ENCODE results near the gene FRAS1. TPM values are rescaled to one million over a fixed set of nuclear protein-coding genes. Genes with fewer than 3 reads are reported as not detected.

FRAS1 gene
- total RNA-seq, 1 experiment from 2014 or later = 82.0 TPM

- no peak for TF ChIP-seq CREB1 (CRISPR knock-in tag; IDR thresholded peaks at IDR 0.05)
- TF ChIP-seq ESRRA (CRISPR knock-in tag; IDR thresholded peaks at IDR 0.05; ENCODE audit: borderline replicate concordance) = no peak
- no peak for TF ChIP-seq ZNF423 (CRISPR knock-in tag; IDR thresholded peaks at IDR 0.05)
- no peak for TF ChIP-seq GABPB1 (CRISPR knock-in tag; IDR thresholded peaks at IDR 0.05)
- TF ChIP-seq NFATC4 (CRISPR knock-in tag; IDR thresholded peaks at IDR 0.05) = no peak
- TF ChIP-seq E2F5 (CRISPR knock-in tag; IDR thresholded peaks at IDR 0.05) = no peak
- no peak for TF ChIP-seq NR1H2 (CRISPR knock-in tag; IDR thresholded peaks at IDR 0.05)
- TF ChIP-seq ZNF416 (CRISPR knock-in tag; IDR thresholded peaks at IDR 0.05) = no peak
Observed at GRCh38 chr4:78476108-78476704, 419.1 kb downstream of the FRAS1 start (continued).

DNA sequence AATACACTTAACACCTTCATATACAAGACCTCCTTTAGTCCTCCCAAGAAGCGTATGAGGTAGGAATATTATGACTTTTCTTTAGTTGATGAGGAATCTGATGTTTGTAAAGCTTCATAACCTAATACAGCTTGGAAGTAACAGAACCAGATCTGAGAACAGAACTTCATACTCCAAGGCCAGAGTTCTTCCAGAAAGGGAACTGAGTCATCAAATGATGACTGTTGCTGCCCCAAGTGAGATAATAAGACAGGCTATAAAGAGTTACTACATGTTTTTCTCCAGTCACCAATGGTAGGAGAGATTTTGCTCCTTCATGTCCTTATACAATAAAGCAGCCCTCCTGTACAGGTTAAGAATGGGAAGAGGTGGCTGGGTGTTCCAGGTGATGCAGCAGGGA is 420.2 kb downstream of the FRAS1 start:
- DNase-seq (ENCODE audit: low spot score) (no peak), ATAC-seq (no peak)
- no peaks in the 10 kb centered on the region for H3K9me3 Mint-ChIP-seq
- ChIA-PET CTCF (no interaction called here), POLR2A (no interaction called here)
- H3K27ac Mint-ChIP-seq = no peak overlapping the region
- no peak overlapping the region for H3K4me3 Mint-ChIP-seq
- H3K36me3 Mint-ChIP-seq = peaks cover 38% of the 10 kb centered on the region
- no peaks in the 10 kb centered on the region for H3K27me3 Mint-ChIP-seq (ENCODE audit: low read depth)
- no peak for TF ChIP-seq CDX4 (CRISPR knock-in tag; IDR thresholded peaks at IDR 0.05; ENCODE audit: borderline replicate concordance)
- no peak for TF ChIP-seq NR1H2 (CRISPR knock-in tag; IDR thresholded peaks at IDR 0.05)
- TF ChIP-seq, protein P1, sequence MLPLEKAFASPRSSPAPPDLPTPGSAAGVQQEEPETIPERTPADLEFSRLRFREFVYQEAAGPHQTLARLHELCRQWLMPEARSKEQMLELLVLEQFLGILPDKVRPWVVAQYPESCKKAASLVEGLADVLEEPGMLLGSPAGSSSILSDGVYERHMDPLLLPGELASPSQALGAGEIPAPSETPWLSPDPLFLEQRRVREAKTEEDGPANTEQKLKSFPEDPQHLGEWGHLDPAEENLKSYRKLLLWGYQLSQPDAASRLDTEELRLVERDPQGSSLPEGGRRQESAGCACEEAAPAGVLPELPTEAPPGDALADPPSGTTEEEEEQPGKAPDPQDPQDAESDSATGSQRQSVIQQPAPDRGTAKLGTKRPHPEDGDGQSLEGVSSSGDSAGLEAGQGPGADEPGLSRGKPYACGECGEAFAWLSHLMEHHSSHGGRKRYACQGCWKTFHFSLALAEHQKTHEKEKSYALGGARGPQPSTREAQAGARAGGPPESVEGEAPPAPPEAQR (CRISPR knock-in tag; IDR thresholded peaks at IDR 0.05) = no peak
- TF ChIP-seq ZNF232 (CRISPR knock-in tag; IDR thresholded peaks at IDR 0.05) = no peak
- no peak for TF ChIP-seq MLX (CRISPR knock-in tag; IDR thresholded peaks at IDR 0.05)
- TF ChIP-seq IRF1 (CRISPR knock-in tag; IDR thresholded peaks at IDR 0.05) = no peak
- TF ChIP-seq HMGA2 (CRISPR knock-in tag; IDR thresholded peaks at IDR 0.05) = no peak
- no peak for TF ChIP-seq TCF7 (CRISPR knock-in tag; IDR thresholded peaks at IDR 0.05; ENCODE audit: low read depth)
- TF ChIP-seq SOX15 (CRISPR knock-in tag; IDR thresholded peaks at IDR 0.05) = no peak
- TF ChIP-seq E2F5 (CRISPR knock-in tag; IDR thresholded peaks at IDR 0.05) = no peak
- no peaks in the 10 kb centered on the region for H3K4me1 Mint-ChIP-seq

DNA sequence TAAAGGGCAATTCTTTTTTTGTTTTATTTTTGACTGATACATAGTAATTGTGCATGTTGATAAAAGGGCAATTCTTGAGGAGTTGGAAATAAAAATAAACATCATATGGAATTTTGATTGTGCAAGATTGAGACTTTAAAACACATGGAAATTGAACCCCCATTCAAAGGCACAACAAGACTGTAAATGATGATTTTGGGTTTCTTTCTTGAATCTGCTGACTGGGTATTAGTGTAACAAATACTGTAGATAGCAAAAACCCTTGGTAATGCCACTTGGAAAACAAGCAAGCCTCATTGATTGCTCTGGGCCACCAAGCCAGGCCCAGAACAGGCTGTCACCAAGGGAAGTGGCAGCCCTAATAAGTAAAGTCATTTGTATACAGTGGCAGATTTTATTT is 421.4 kb downstream of the FRAS1 start:
- TF ChIP-seq IRF1 (CRISPR knock-in tag; IDR thresholded peaks at IDR 0.05) = no peak
- Mint-ChIP-seq H3K4me1 (no peaks in the 10 kb centered on the region), H3K36me3 (peaks cover 42% of the 10 kb centered on the region), H3K9me3 (no peaks in the 10 kb centered on the region), H3K4me3 (no peak overlapping the region), H3K27ac (no peak overlapping the region), H3K27me3 (ENCODE audit: low read depth) (no peaks in the 10 kb centered on the region)
- CTCF ChIA-PET = no interaction called here
- DNase-seq (ENCODE audit: low spot score) = no peak
- POLR2A ChIA-PET = interaction anchor here (0.6 kb wide), 1 partner anchor 689 kb away, joined by 8 read pairs; no protein-coding TSS in a partner anchor
- no peak for ATAC-seq

Data from WTC11 (cell line).